H9 (cell line): ENCODE measurements around the gene CAMK1. TPM values are rescaled to one million over a fixed set of nuclear protein-coding genes. Genes with fewer than 3 reads are reported as not detected.

ENCODE experiments used
- DNase-seq: peaks from one replicate; pipeline ENCODE4 v3.0.0-alpha.2; 2017
- H2AFZ ChIP-seq: one replicate; pipeline ENCODE4 v1.6.1; 2013; ENCODE audit warnings: mild to moderate bottlenecking, low read length, control low read depth, moderate library complexity
- H2AK5ac ChIP-seq: 2 replicates; pipeline ENCODE4 v1.6.1; 2013; ENCODE audit warnings: low read length, control low read depth, mixed read lengths; ENCODE audit not compliant: insufficient read length
- H2BK120ac ChIP-seq: one replicate; pipeline ENCODE4 v1.6.1; 2013; ENCODE audit warnings: low read depth, mild to moderate bottlenecking, low read length, control low read depth, inconsistent platforms; ENCODE audit not compliant: poor library complexity, severe bottlenecking
- H2BK12ac ChIP-seq: 2 replicates; pipeline ENCODE4 v1.6.1; 2013; ENCODE audit warnings: low read length, control low read depth, mixed read lengths, low read depth; ENCODE audit not compliant: insufficient read length
- H2BK15ac ChIP-seq: 2 replicates; pipeline ENCODE4 v1.6.1; 2013; ENCODE audit warnings: low read depth, low read length, control low read depth
- H2BK20ac ChIP-seq: one replicate; pipeline ENCODE4 v1.6.1; 2013; ENCODE audit warnings: low read depth, mild to moderate bottlenecking, low read length, control low read depth, inconsistent platforms; ENCODE audit not compliant: poor library complexity, severe bottlenecking
- H2BK5ac ChIP-seq: 2 replicates; pipeline ENCODE4 v1.6.1; 2013; ENCODE audit warnings: low read length, control low read depth, mixed read lengths; ENCODE audit not compliant: insufficient read length
- H3K14ac ChIP-seq: 2 replicates; pipeline ENCODE4 v1.6.1; 2013; ENCODE audit warnings: low read length, control low read depth; ENCODE audit not compliant: insufficient read depth
- H3K18ac ChIP-seq: 2 replicates; pipeline ENCODE4 v1.6.1; 2013; ENCODE audit warnings: low read depth, mild to moderate bottlenecking, mixed read lengths, low read length, control low read depth; ENCODE audit not compliant: insufficient read length
- H3K23ac ChIP-seq: 2 replicates; pipeline ENCODE4 v1.6.1; 2013; ENCODE audit warnings: low read length, control low read depth, mixed read lengths, low read depth; ENCODE audit not compliant: insufficient read length
- H3K23me2 ChIP-seq: 2 replicates; pipeline ENCODE4 v1.6.1; 2013; ENCODE audit warnings: low read depth, mild to moderate bottlenecking, mixed read lengths, low read length, control low read depth; ENCODE audit not compliant: insufficient read length, poor library complexity, severe bottlenecking
- H3K27ac ChIP-seq: 2 replicates; pipeline ENCODE4 v1.5.1; 2013; ENCODE audit warnings: low read length, control low read depth, mixed read lengths, low read depth; ENCODE audit not compliant: insufficient read length
- H3K27me3 ChIP-seq: 2 replicates; pipeline ENCODE4 v1.6.1; 2013; ENCODE audit warnings: low read length, control low read depth, inconsistent platforms; ENCODE audit not compliant: insufficient read depth
- H3K4ac ChIP-seq: 2 replicates; pipeline ENCODE4 v1.6.1; 2013; ENCODE audit warnings: low read depth, mild to moderate bottlenecking, control low read depth, inconsistent platforms, low read length, moderate library complexity
- H3K4me1 ChIP-seq: 2 replicates; pipeline ENCODE4 v1.6.1; 2013; ENCODE audit warnings: low read length, control low read depth, inconsistent platforms; ENCODE audit not compliant: insufficient read depth
- H3K4me2 ChIP-seq: 2 replicates; pipeline ENCODE4 v1.6.1; 2013; ENCODE audit warnings: low read length, control low read depth, mixed read lengths; ENCODE audit not compliant: insufficient read length, insufficient read depth
- H3K56ac ChIP-seq: 2 replicates; pipeline ENCODE4 v1.6.1; 2013; ENCODE audit warnings: low read depth, mild to moderate bottlenecking, mixed read lengths, low read length, control low read depth; ENCODE audit not compliant: insufficient read length
- H3K79me1 ChIP-seq: 2 replicates; pipeline ENCODE4 v1.6.1; 2013; ENCODE audit warnings: low read depth, mild to moderate bottlenecking, moderate library complexity, low read length, control low read depth, inconsistent platforms; ENCODE audit not compliant: insufficient read depth, poor library complexity, severe bottlenecking
- H3K79me2 ChIP-seq: 2 replicates; pipeline ENCODE4 v1.6.1; 2013; ENCODE audit warnings: low read length, control low read depth, inconsistent platforms; ENCODE audit not compliant: insufficient read depth
- H3K9ac ChIP-seq: 2 replicates; pipeline ENCODE4 v1.6.1; 2013; ENCODE audit warnings: low read length, control low read depth, mixed read lengths; ENCODE audit not compliant: insufficient read length; ENCODE audit errors: extremely low read depth
- H3K9me3 ChIP-seq: one replicate; pipeline ENCODE4 v1.6.1; 2013; ENCODE audit warnings: low read depth, low read length, inconsistent platforms; ENCODE audit not compliant: control insufficient read depth
- H3T11ph ChIP-seq: one replicate; pipeline ENCODE4 v1.6.1; 2013; ENCODE audit warnings: mild to moderate bottlenecking, low read length, control low read depth, inconsistent platforms
- H4K20me1 ChIP-seq: one replicate; pipeline ENCODE4 v1.6.1; 2013; ENCODE audit not compliant: control insufficient read depth, insufficient read length, insufficient read depth
- H4K5ac ChIP-seq: 2 replicates; pipeline ENCODE4 v1.6.1; 2013; ENCODE audit warnings: low read depth, mild to moderate bottlenecking, mixed read lengths, low read length, control low read depth; ENCODE audit not compliant: insufficient read length
- H4K8ac ChIP-seq: replicated peaks from 2 replicates; pipeline ENCODE4 v1.6.1; 2013; ENCODE audit warnings: low read length, control low read depth, mixed read lengths, low read depth; ENCODE audit not compliant: insufficient read length
- H4K91ac ChIP-seq: 2 replicates; pipeline ENCODE4 v1.6.1; 2013; ENCODE audit warnings: low read depth, mild to moderate bottlenecking, moderate library complexity, mixed read lengths, low read length, control low read depth; ENCODE audit not compliant: insufficient read length
- H3K27ac Mint-ChIP-seq, 3 experiments: 2 replicates in 2 of 3; 3 replicates in 1 of 3; pipeline ENCODE4 v1.8.0; 2020 to 2021; ENCODE audit warnings: mixed read lengths in 3 of 3, mild to moderate bottlenecking in 1 of 3, moderate library complexity in 1 of 3
- H3K27me3 Mint-ChIP-seq: 2 replicates; pipeline ENCODE4 v1.8.0; 2021; ENCODE audit warnings: low read depth, mild to moderate bottlenecking, moderate library complexity, mixed read lengths
- H3K36me3 Mint-ChIP-seq, 3 experiments: 2 replicates in 2 of 3; 3 replicates in 1 of 3; pipeline ENCODE4 v1.8.0; 2020 to 2021; ENCODE audit warnings: low read depth in 3 of 3, mixed read lengths in 3 of 3; ENCODE audit not compliant: insufficient read depth in 1 of 3
- H3K4me1 Mint-ChIP-seq, 2 experiments: 2 replicates each; pipeline ENCODE4 v1.8.0; 2020; ENCODE audit warnings: mixed read lengths in 2 of 2
- H3K4me3 Mint-ChIP-seq, 2 experiments: 2 replicates in 1 of 2; 3 replicates in 1 of 2; pipeline ENCODE4 v1.8.0; 2020 to 2021; ENCODE audit warnings: mild to moderate bottlenecking in 2 of 2, mixed read lengths in 2 of 2, moderate library complexity in 1 of 2
- H3K9me3 Mint-ChIP-seq, 2 experiments: 2 replicates in 1 of 2; 3 replicates in 1 of 2; pipeline ENCODE4 v1.8.0; 2020; ENCODE audit warnings: mild to moderate bottlenecking in 2 of 2, mixed read lengths in 2 of 2, moderate library complexity in 1 of 2
- CTCF ChIP-seq: fragments of 200-600 bp; sonication (generic); conservative IDR thresholded peaks from 3 replicates; pipeline ENCODE4 v1.8.0; 2021; ENCODE audit warnings: antibody characterized with exemption, mild to moderate bottlenecking
- WGBS: extraction: QIAGEN DNeasy Blood & Tissue Kit; methylation state at CpG from one replicate; pipeline ENCODE4 v1.1.7; 2013; ENCODE audit warnings: missing lambda C conversion rate, low lambda C conversion rate, mixed read lengths; ENCODE audit not compliant: insufficient read length; ENCODE audit errors: extremely low coverage; 5-methylcytosine and 5-hydroxymethylcytosine counted together
- total RNA-seq: library from RNA; stranded (reverse); gene quantifications from 2 replicates; pipeline ENCODE4 v1.2.1, GENCODE V29; 2021

Gene CAMK1
- total RNA-seq, 1 experiment from 2014 or later, result 9.2 TPM

GRCh38 chr3:9729419-9729818, 40.3 kb downstream of the CAMK1 start:
- H2AK5ac ChIP-seq, result no peak overlapping the region
- H3K79me1 ChIP-seq, result peaks cover 4% of the 10 kb centered on the region
- no peak overlapping the region for H3K27ac ChIP-seq
- no peaks in the 10 kb centered on the region; a peak in 1 of 5 replicates for H3K9me3 Mint-ChIP-seq
- H3K56ac ChIP-seq, result no peak overlapping the region
- H3K27me3 Mint-ChIP-seq, result no peaks in the 10 kb centered on the region
- H3K27ac Mint-ChIP-seq, result no peak overlapping the region
- no peak overlapping the region for H3K18ac ChIP-seq
- H4K91ac ChIP-seq, result no peak overlapping the region
- no peak for DNase-seq
- no peak overlapping the region for H3K4me2 ChIP-seq
- no peaks in the 10 kb centered on the region for H3K4me1 ChIP-seq
- no peaks in the 10 kb centered on the region for H3K27me3 ChIP-seq
- no peaks in the 10 kb centered on the region for H3K9me3 ChIP-seq
- no peak overlapping the region for H3T11ph ChIP-seq
- H3K36me3 Mint-ChIP-seq, result peaks cover 2 to 13% (median 8%) of the 10 kb centered on the region in 3 experiments; a peak in 5 of 7 replicates
- no peak overlapping the region for H3K14ac ChIP-seq
- peaks cover 13% of the 10 kb centered on the region; the same call in 1 of the 2 replicates for H3K79me2 ChIP-seq
- H4K5ac ChIP-seq, result no peak overlapping the region
- peaks cover 14% of the 10 kb centered on the region for H3K23me2 ChIP-seq
- no peak overlapping the region for H2BK20ac ChIP-seq
- H4K8ac ChIP-seq, result no peak overlapping the region
- no peak overlapping the region for H3K9ac ChIP-seq
- no peak overlapping the region for H2BK5ac ChIP-seq
- H3K4me3 Mint-ChIP-seq, result no peak overlapping the region
- no peak for TF ChIP-seq CTCF
- H2AFZ ChIP-seq, result no peak overlapping the region
- WGBS, result no CpG with 5 or more reads among the region's 10 CpGs
- no peak overlapping the region for H3K23ac ChIP-seq
- H3K4ac ChIP-seq, result no peak overlapping the region
- H2BK15ac ChIP-seq, result no peak overlapping the region
- no peak overlapping the region for H2BK120ac ChIP-seq
- H3K4me1 Mint-ChIP-seq, result peaks cover 25 to 33% of the 10 kb centered on the region in 2 experiments
- peaks cover 2% of the 10 kb centered on the region for H4K20me1 ChIP-seq
- H2BK12ac ChIP-seq, result no peak overlapping the region
